ENCODE measurements around the gene LIN37.

DNA sequence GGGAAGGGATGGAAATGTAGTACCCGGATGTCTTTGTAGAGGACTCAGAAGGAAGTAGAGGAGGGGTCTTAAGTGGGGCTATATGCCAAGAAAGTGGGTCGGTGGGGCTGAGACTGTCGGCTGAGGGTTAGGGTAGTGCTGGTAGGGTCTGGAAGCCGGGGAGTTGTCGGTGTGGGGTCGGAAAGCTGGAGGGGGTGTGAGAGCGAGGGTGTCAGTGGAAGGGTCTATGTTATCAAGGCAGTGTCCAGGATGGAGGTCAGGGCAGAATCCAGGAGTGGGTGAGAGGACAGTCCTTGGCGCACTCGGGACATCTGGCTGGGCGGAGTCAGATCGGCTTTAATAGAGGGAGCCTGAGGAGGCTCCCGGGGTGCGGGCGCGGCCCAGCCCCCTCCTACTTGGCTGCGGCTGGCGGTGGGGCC is 6.8 kb downstream of the LIN37 start:
- TF ChIP-seq POLR2A (IDR thresholded peaks at IDR 0.05; ENCODE audit: low read depth, low read length) (no peak), PAX5 (IDR thresholded peaks at IDR 0.05; ENCODE audit: insufficient read depth, low read length, severe bottlenecking) (no peak)
